OCI-LY7 (cell line): ENCODE results near the gene FANCC. TPM values are rescaled to one million over a fixed set of nuclear protein-coding genes. Genes with fewer than 3 reads are reported as not detected.
"Not testable (repeated sequence)": the region's sequence is repeated elsewhere in the genome, so short reads cannot be mapped to it uniquely, and the experiment has no call there.

Experiments
- BruUV-seq: library from RNA; stranded (reverse); fragments of 400-500 nt; replicated peaks from 2 replicates; lab custom pipeline; 2021; lab: Mats Ljungman, UMichigan
- CTCF ChIA-PET: fragments of 300-600 bp; sonication (Branson Sonifier 250); formaldehyde crosslinking; loops from one replicate; lab custom pipeline; 2022; ENCODE audit warnings: antibody characterized with exemption; ENCODE audit not compliant: unreplicated experiment; lab: Charles Lee
- POLR2A ChIA-PET: fragments of 300-600 bp; sonication (Branson Sonifier 250); formaldehyde crosslinking; loops from one replicate; lab custom pipeline; 2022; ENCODE audit warnings: antibody characterized with exemption; lab: Charles Lee
- DNase-seq: peaks from one replicate; pipeline ENCODE4 v3.0.0-alpha.2; 2015; ENCODE audit warnings: low spot score
- H2AFZ ChIP-seq: fragments of 200-600 bp; sonication (generic), shearing (Covaris generic); 2 replicates; pipeline ENCODE4 v1.6.1; 2014; ENCODE audit warnings: mild to moderate bottlenecking, antibody characterized with exemption, low read length, moderate library complexity
- H3K27ac ChIP-seq: fragments of 200-600 bp; sonication (generic); 2 replicates; pipeline ENCODE4 v1.5.1; 2014; ENCODE audit warnings: mixed run types, low read depth, mild to moderate bottlenecking, moderate library complexity, low read length, inconsistent platforms; ENCODE audit not compliant: poor library complexity, severe bottlenecking
- H3K36me3 ChIP-seq: fragments of 200-600 bp; sonication (generic); 2 replicates; pipeline ENCODE4 v1.6.1; 2014; ENCODE audit warnings: mild to moderate bottlenecking, antibody characterized with exemption, low read length, moderate library complexity, mixed read lengths; ENCODE audit not compliant: insufficient read depth
- H3K4me1 ChIP-seq: fragments of 200-600 bp; sonication (generic); 2 replicates; pipeline ENCODE4 v1.5.1; 2014; ENCODE audit warnings: mild to moderate bottlenecking, low read length; ENCODE audit not compliant: insufficient read depth, poor library complexity, severe bottlenecking
- H3K4me2 ChIP-seq: fragments of 200-600 bp; sonication (generic); 2 replicates; pipeline ENCODE4 v1.6.1; 2014; ENCODE audit warnings: mild to moderate bottlenecking, low read length
- H3K4me3 ChIP-seq: fragments of 200-600 bp; sonication (generic); 2 replicates; pipeline ENCODE4 v1.5.1; 2014; ENCODE audit warnings: mild to moderate bottlenecking, low read depth, low read length; ENCODE audit not compliant: poor library complexity, severe bottlenecking
- H3K79me2 ChIP-seq: fragments of 200-600 bp; sonication (generic); 2 replicates; pipeline ENCODE4 v1.6.1; 2016; ENCODE audit warnings: low read depth, mild to moderate bottlenecking, low read length, moderate library complexity, mixed read lengths; ENCODE audit not compliant: insufficient read depth
- H3K9me2 ChIP-seq: fragments of 200-600 bp; sonication (generic); 2 replicates; pipeline ENCODE4 v1.6.1; 2016; ENCODE audit warnings: mild to moderate bottlenecking, low read length, mixed read lengths; ENCODE audit not compliant: insufficient read depth
- H3K9me3 ChIP-seq: fragments of 200-600 bp; sonication (generic); 2 replicates; pipeline ENCODE4 v1.6.1; 2014; ENCODE audit warnings: mild to moderate bottlenecking, mixed run types, low read length, mixed read lengths
- H4K20me1 ChIP-seq: fragments of 200-600 bp; sonication (generic); 2 replicates; pipeline ENCODE4 v1.6.1; 2014; ENCODE audit warnings: mild to moderate bottlenecking, antibody characterized with exemption, low read length, moderate library complexity, mixed read lengths; ENCODE audit not compliant: insufficient read depth
- EZH2phosphoT487 ChIP-seq: fragments of 200-600 bp; sonication (generic); IDR thresholded peaks from 2 replicates; pipeline ENCODE4 v1.6.1; 2018; ENCODE audit warnings: low read depth, borderline replicate concordance, mild to moderate bottlenecking, mixed run types, antibody characterized with exemption, low read length, moderate library complexity, mixed read lengths
- intact Hi-C: fragments of 100-400 bp; cut with micrococcal nuclease; formaldehyde crosslinking; loops from one replicate; pipeline ENCODE4 v1.10.0; 2022; ENCODE audit not compliant: unreplicated experiment
- total RNA-seq, 2 experiments: library from RNA; depleted of rRNA in 1 of 2; stranded (reverse); fragments of >200 nt in 1 of 2; shearing (Covaris generic) in 1 of 2; gene quantifications; 2 replicates each; pipeline ENCODE4 v1.2.3, GENCODE V29; 2014 to 2022
- TF ChIP-seq, protein P1 (sequence below): fragments of 200-600 bp; sonication (generic); conservative IDR thresholded peaks from 2 replicates; pipeline ENCODE4 v1.5.1; 2014; ENCODE audit warnings: mild to moderate bottlenecking, antibody characterized with exemption, low read length, moderate library complexity, mixed read lengths

FANCC gene
- total RNA-seq, 2 experiments from 2014 or later = 13.9 to 28.7 TPM

DNA sequence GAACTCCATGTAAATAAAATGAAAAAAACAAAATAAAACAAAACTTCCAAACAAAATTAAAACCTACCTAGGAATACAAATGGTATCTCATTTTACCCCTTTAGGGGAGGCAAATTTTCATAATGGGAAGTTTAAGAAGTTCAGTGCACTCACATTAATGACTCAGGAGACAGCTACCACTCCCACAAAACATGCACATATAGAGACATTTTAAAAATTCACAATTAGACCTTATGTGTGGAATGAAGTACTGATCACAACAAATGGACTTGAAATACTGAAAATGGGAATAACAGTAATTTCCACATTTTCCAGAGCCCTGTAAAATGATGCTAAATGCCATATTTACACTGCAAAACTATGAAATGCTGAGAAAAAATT, 91.8 kb downstream of the FANCC start:
- no peaks in the 10 kb centered on the region for H3K79me2 ChIP-seq
- ChIA-PET POLR2A (no interaction called here), CTCF (no interaction called here)
- H3K36me3 ChIP-seq = peaks cover 2% of the 10 kb centered on the region; the same call in 1 of the 2 replicates
- H3K27ac ChIP-seq = no peak overlapping the region
- intact Hi-C loops = no loop called here
- DNase-seq = no peak
- H3K4me2 ChIP-seq = no peak overlapping the region
- no peaks in the 10 kb centered on the region for H3K9me2 ChIP-seq
- H4K20me1 ChIP-seq = no peaks in the 10 kb centered on the region
- H3K9me3 ChIP-seq = peaks cover under 1% of the 10 kb centered on the region; the same call in 1 of the 2 replicates
- no TSS peak for BruUV-seq
- H3K4me1 ChIP-seq = no peaks in the 10 kb centered on the region
- no peak overlapping the region for H3K4me3 ChIP-seq
- no peak overlapping the region for H2AFZ ChIP-seq
- TF ChIP-seq EZH2phosphoT487 = no peak
- TF ChIP-seq, protein P1, sequence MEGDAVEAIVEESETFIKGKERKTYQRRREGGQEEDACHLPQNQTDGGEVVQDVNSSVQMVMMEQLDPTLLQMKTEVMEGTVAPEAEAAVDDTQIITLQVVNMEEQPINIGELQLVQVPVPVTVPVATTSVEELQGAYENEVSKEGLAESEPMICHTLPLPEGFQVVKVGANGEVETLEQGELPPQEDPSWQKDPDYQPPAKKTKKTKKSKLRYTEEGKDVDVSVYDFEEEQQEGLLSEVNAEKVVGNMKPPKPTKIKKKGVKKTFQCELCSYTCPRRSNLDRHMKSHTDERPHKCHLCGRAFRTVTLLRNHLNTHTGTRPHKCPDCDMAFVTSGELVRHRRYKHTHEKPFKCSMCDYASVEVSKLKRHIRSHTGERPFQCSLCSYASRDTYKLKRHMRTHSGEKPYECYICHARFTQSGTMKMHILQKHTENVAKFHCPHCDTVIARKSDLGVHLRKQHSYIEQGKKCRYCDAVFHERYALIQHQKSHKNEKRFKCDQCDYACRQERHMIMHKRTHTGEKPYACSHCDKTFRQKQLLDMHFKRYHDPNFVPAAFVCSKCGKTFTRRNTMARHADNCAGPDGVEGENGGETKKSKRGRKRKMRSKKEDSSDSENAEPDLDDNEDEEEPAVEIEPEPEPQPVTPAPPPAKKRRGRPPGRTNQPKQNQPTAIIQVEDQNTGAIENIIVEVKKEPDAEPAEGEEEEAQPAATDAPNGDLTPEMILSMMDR = no peak

DNA sequence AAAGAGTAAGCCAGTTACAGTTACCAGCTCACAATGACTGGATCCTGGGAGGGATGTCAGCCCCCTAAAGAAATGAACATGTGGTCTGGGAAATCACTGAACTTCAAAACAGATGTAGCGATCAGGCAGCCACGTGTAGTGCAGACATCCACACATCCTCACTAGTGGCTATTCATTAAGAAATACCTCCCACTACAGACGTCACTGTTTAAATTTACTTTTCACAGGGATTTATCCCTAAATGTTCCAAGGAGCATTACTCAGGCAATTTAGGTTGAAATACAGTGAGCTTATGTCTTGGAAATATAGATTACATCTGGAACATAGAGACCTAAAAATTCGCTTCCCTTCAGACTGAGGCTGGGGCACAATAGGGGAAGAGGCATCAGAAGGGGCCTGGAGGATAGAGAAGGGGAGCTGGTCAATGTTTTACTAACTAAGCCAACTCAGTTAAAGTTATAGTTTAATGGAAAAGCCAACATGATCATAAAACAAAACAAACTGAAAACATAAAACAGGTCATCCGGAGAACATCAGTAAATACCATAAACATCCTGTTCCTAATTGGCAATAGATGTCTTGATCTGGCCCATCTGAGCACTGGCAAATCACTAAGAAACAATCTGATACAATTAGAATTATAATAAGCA, 92.3 kb downstream of the FANCC start:
- TF ChIP-seq, protein P1 = no peak
- TF ChIP-seq EZH2phosphoT487 = no peak
- no peaks in the 10 kb centered on the region for H3K9me2 ChIP-seq
- no peaks in the 10 kb centered on the region for H3K36me3 ChIP-seq
- ChIA-PET POLR2A (no interaction called here), CTCF (no interaction called here)
- no peaks in the 10 kb centered on the region for H3K79me2 ChIP-seq
- intact Hi-C loops = no loop called here
- no peak overlapping the region for H3K4me2 ChIP-seq
- no peaks in the 10 kb centered on the region for H3K9me3 ChIP-seq
- H3K4me3 ChIP-seq = no peak overlapping the region
- H2AFZ ChIP-seq = no peak overlapping the region
- no peaks in the 10 kb centered on the region for H4K20me1 ChIP-seq
- H3K4me1 ChIP-seq = no peaks in the 10 kb centered on the region
- no peak for DNase-seq
- no peak overlapping the region for H3K27ac ChIP-seq
- no TSS peak for BruUV-seq

DNA sequence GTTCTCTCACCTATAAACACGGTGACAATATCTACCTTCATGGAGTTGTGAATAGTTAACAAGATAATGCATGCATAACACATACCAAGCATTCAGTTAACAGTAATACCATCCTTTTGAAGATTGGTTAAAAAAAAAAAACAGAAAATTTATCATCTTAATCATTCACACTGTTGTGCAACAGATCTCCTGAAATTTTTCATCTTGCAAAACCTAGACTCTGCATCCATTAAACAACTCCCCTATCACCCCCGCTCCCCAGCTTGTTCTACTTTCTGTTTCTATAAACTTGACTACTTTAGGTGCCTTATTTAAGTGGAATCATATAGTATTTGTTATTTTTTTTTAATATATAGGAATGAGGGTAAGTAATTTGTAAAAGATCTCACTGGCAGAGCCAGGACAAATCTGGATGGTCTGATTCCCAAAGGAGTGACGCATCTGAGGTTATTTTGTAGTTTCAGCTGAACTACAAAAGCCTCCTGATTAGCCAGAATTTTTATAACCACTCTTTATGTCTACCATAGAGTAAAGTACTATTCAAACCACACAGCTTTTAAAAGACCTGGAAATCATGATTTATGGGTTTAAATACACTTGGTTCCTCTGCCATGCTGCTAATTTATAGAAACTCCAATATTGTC, 93.0 kb downstream of the FANCC start:
- DNase-seq = no peak
- Histone ChIP-seq H3K9me3 (no peaks in the 10 kb centered on the region), H3K79me2 (no peaks in the 10 kb centered on the region), H2AFZ (no peak overlapping the region), H3K36me3 (no peaks in the 10 kb centered on the region), H3K4me2 (no peak overlapping the region), H3K27ac (no peak overlapping the region), H3K9me2 (no peaks in the 10 kb centered on the region), H3K4me3 (no peak overlapping the region), H4K20me1 (no peaks in the 10 kb centered on the region), H3K4me1 (no peaks in the 10 kb centered on the region)
- no TSS peak for BruUV-seq
- TF ChIP-seq, protein P1 = no peak
- no peak for TF ChIP-seq EZH2phosphoT487
- ChIA-PET CTCF (no interaction called here), POLR2A (no interaction called here)
- intact Hi-C loops = no loop called here

DNA sequence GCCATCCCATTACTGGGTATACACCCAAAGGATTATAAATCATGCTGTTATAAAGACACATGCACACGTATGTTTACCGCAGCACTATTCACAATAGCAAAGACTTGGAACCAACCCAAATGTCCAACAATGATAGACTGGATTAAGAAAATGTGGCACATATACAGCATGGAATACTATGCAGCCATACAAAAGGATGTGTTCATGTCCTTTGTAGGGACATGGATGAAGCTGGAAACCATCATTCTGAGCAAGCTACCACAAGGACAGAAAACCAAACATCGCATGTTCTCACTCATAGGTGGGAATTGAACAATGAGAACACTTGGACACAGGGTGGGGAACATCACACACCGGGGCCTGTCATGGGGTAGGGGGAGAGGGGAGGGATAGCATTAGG, 97.2 kb downstream of the FANCC start:
- BruUV-seq, H3K79me2 ChIP-seq, POLR2A ChIA-PET, CTCF ChIA-PET, H2AFZ ChIP-seq, intact Hi-C loops, H4K20me1 ChIP-seq, H3K4me2 ChIP-seq, DNase-seq, H3K27ac ChIP-seq, H3K4me3 ChIP-seq, H3K9me2 ChIP-seq, H3K4me1 ChIP-seq, H3K9me3 ChIP-seq, H3K36me3 ChIP-seq: not testable (repeated sequence)
